GM12878 (cell line): ENCODE measurements around the gene RBM44. TPM values are rescaled to one million over a fixed set of nuclear protein-coding genes. Genes with fewer than 3 reads are reported as not detected.

ENCODE experiments used
- ATAC-seq: fragments of 200-7000 bp; cut with Tn5 transposase; 3 replicates; pipeline ENCODE4 v1.9.1; 2020; ENCODE audit warnings: mild to moderate bottlenecking, moderate library complexity
- BruUV-seq: library from RNA; stranded (reverse); fragments of 400-500 nt; replicated peaks from 2 replicates; lab custom pipeline; 2021; lab: Mats Ljungman, UMichigan
- CTCF ChIA-PET: fragments of 300-600 bp; sonication (Branson Sonifier 250); formaldehyde crosslinking; extraction: SDS; loops from one replicate; lab custom pipeline; 2021; ENCODE audit warnings: inconsistent platforms; lab: Yijun Ruan, JAX
- POLR2A ChIA-PET: fragments of 350-600 bp; formaldehyde crosslinking; extraction: SDS; loops from one replicate; lab custom pipeline; 2021; ENCODE audit warnings: inconsistent platforms; lab: Charles Lee
- RAD21 ChIA-PET: fragments of 300-600 bp; sonication (Branson Sonifier 250); formaldehyde crosslinking; loops from one replicate; lab custom pipeline; 2023; ENCODE audit warnings: antibody characterized with exemption; ENCODE audit not compliant: unreplicated experiment; lab: Charles Lee
- SMC1A ChIA-PET: fragments of 300-600 bp; sonication (Branson Sonifier 250); formaldehyde crosslinking; loops from one replicate; lab custom pipeline; 2023; ENCODE audit not compliant: unreplicated experiment, uncharacterized antibody; lab: Charles Lee
- DNase-seq: peaks from one replicate; pipeline ENCODE4 v3.0.0-alpha.2; 2011; ENCODE audit warnings: low read depth, low spot score
- FAIRE-seq: peaks from 3 replicates; lab custom pipeline; 2011; peaks lifted over from hg19 to GRCh38; lab: Jason Lieb, UNC
- H2AFZ ChIP-seq: 2 replicates; pipeline ENCODE4 v1.6.0; 2011; ENCODE audit warnings: low read depth, low read length, control low read depth; ENCODE audit not compliant: control insufficient read depth
- H3K27ac ChIP-seq: 2 replicates; pipeline ENCODE4 v1.5.1; 2011; ENCODE audit warnings: control low read depth; ENCODE audit not compliant: control insufficient read depth, insufficient read depth
- H3K27me3 ChIP-seq, 2 experiments: replicated peaks in 1 of 2; 2 replicates each; pipeline versions ENCODE4 v1.6.0 to v1.6.1; 2011; ENCODE audit warnings: low read length in 1 of 2; ENCODE audit not compliant: control insufficient read depth in 2 of 2, insufficient read depth in 2 of 2
- H3K36me3 ChIP-seq, 2 experiments: 2 replicates each; pipeline ENCODE4 v1.5.1; 2011; ENCODE audit warnings: low read length in 1 of 2; ENCODE audit not compliant: control insufficient read depth in 2 of 2, insufficient read depth in 2 of 2
- H3K4me1 ChIP-seq: 2 replicates; pipeline ENCODE4 v1.6.1; 2011; ENCODE audit warnings: mild to moderate bottlenecking, low read length, moderate library complexity, mixed read lengths; ENCODE audit not compliant: control insufficient read depth, insufficient read depth
- H3K4me2 ChIP-seq: 2 replicates; pipeline ENCODE4 v1.6.0; 2011; ENCODE audit warnings: control low read depth; ENCODE audit not compliant: control insufficient read depth, insufficient read depth
- H3K4me3 ChIP-seq: fragments of 200-600 bp; sonication (generic); 2 replicates; pipeline ENCODE4 v1.5.1; 2016
- H3K79me2 ChIP-seq: 2 replicates; pipeline ENCODE4 v1.6.0; 2011; ENCODE audit warnings: low read length; ENCODE audit not compliant: control insufficient read depth, insufficient read depth
- H3K9ac ChIP-seq: 2 replicates; pipeline ENCODE4 v1.8.0; 2011; ENCODE audit warnings: low read length, control low read depth, mixed read lengths; ENCODE audit not compliant: control insufficient read depth, insufficient read depth
- H3K9me3 ChIP-seq: replicated peaks from 3 replicates; pipeline ENCODE4 v1.5.1; 2011; ENCODE audit warnings: mild to moderate bottlenecking, low read length; ENCODE audit not compliant: control insufficient read depth, insufficient read depth
- H4K20me1 ChIP-seq: 2 replicates; pipeline ENCODE4 v1.6.0; 2011; ENCODE audit not compliant: control insufficient read depth, insufficient read depth
- CTCF ChIP-seq, 3 experiments: IDR thresholded peaks in 2 of 3; conservative IDR thresholded peaks in 1 of 3; 2 replicates each; pipeline ENCODE4 v1.5.1; 2011; ENCODE audit warnings: low read depth in 3 of 3, low read length in 3 of 3, mild to moderate bottlenecking in 3 of 3, control low read depth in 2 of 3, moderate library complexity in 2 of 3, inconsistent platforms in 1 of 3, mixed read lengths in 1 of 3; ENCODE audit not compliant: control insufficient read depth in 2 of 3, insufficient read depth in 1 of 3; ENCODE audit errors: extremely low read depth in 1 of 3
- E4F1 ChIP-seq: fragments of 450-650 bp; IDR thresholded peaks from 2 replicates; pipeline ENCODE4 v1.6.1; 2018; ENCODE audit warnings: borderline replicate concordance, mild to moderate bottlenecking; ENCODE audit not compliant: partially characterized antibody
- HDAC2 ChIP-seq: fragments of 200-600 bp; sonication (generic); IDR thresholded peaks from 2 replicates; pipeline ENCODE4 v1.6.1; 2017
- IRF3 ChIP-seq: fragments of 450-650 bp; IDR thresholded peaks from 2 replicates; pipeline ENCODE4 v1.6.1; 2014; ENCODE audit warnings: mild to moderate bottlenecking
- NFYA ChIP-seq: IDR thresholded peaks from 2 replicates; pipeline ENCODE4 v1.6.1; 2011; ENCODE audit warnings: low read depth, mild to moderate bottlenecking, low read length, improper control_type of control experiment, borderline replicate concordance
- PBX3 ChIP-seq: IDR thresholded peaks from 2 replicates; pipeline ENCODE4 v1.6.1; 2011; ENCODE audit warnings: mild to moderate bottlenecking, low read depth, low read length, moderate library complexity; ENCODE audit not compliant: insufficient replicate concordance
- POU2F2 ChIP-seq: IDR thresholded peaks from 3 replicates; pipeline ENCODE4 v1.6.1; 2011; ENCODE audit warnings: low read depth, mild to moderate bottlenecking, low read length, borderline replicate concordance
- SMAD5 ChIP-seq: IDR thresholded peaks from 2 replicates; pipeline ENCODE4 v1.6.1; 2016; ENCODE audit warnings: antibody characterized with exemption, low read depth
- ZZZ3 ChIP-seq: IDR thresholded peaks from 2 replicates; pipeline ENCODE4 v1.6.1; 2011; ENCODE audit warnings: low read depth; ENCODE audit not compliant: control insufficient read depth, insufficient read length
- WGBS: methylation state at CpG from one replicate; pipeline ENCODE4 v1.1.6; 2016; ENCODE audit warnings: low lambda C conversion rate; ENCODE audit not compliant: insufficient replicate concordance, insufficient coverage; ENCODE audit errors: missing lambda C conversion rate; 5-methylcytosine and 5-hydroxymethylcytosine counted together
- in situ Hi-C: fragments of 300-500 bp; cut with MboI; formaldehyde crosslinking; loops from 9 replicates; pipeline ENCODE4 v1.14.3; 2018; ENCODE audit warnings: mixed read lengths
- intact Hi-C: fragments of 100-400 bp; cut with micrococcal nuclease; formaldehyde crosslinking; loops from one replicate; pipeline ENCODE4 v1.14.2; 2022; ENCODE audit not compliant: unreplicated experiment
- polyA plus RNA-seq, 11 experiments: library from polyadenylated mRNA; depleted of rRNA in 4 of 11; unstranded in 6 of 11; stranded (reverse) in 5 of 11; fragments of >200 nt; fragmentation: Nextera tagmentation in 4 of 11; fragmentation: Illumina TruSeq in 1 of 11; extraction: Ambion mirVana in 4 of 11; extraction: Trizol in 1 of 11; gene quantifications; 1 replicate in 1 of 11; 2 replicates in 10 of 11; pipeline versions ENCODE4 v1.2.1 to v1.2.3, GENCODE V29; 2011 to 2016; ENCODE audit warnings: inconsistent platforms in 2 of 11, missing spikeins in 2 of 11, low read depth in 1 of 11
- total RNA-seq, 4 experiments: library from RNA; depleted of rRNA in 3 of 4; stranded (reverse); fragments of >200 nt in 3 of 4; fragmentation: Illumina TruSeq in 1 of 4; extraction: Trizol in 1 of 4; gene quantifications; 2 replicates each; pipeline versions ENCODE4 v1.2.1 to v1.2.3, GENCODE V29; 2013 to 2021
- TF ChIP-seq, protein P1 (sequence below): IDR thresholded peaks from 2 replicates; pipeline ENCODE4 v1.6.1; 2011; ENCODE audit warnings: borderline replicate concordance, low read depth, mild to moderate bottlenecking, moderate library complexity, mixed read lengths, low read length; ENCODE audit not compliant: insufficient read depth; ENCODE audit errors: extremely low read length

RBM44 gene
- total and polyA plus RNA-seq, 10 of the 15 experiments (the other 5 are each of a cell fraction or from before 2014, with no cell fraction given), result 0.14 to 1.4 (median 0.62) TPM; not detected in 1

- no TSS peak for BruUV-seq
- H4K20me1 ChIP-seq, result no peaks in the 10 kb centered on the region
- no peaks in the 10 kb centered on the region for H3K36me3 ChIP-seq
- no peaks in the 10 kb centered on the region for H3K27me3 ChIP-seq
- CTCF ChIA-PET, result interaction anchor here (0.6 kb wide), 1 partner anchor 489 kb away, joined by 3 read pairs; no protein-coding TSS in a partner anchor
- 61% methylated on average over 21 of the region's 21 CpGs for WGBS
- no peak for DNase-seq
- intact Hi-C loops, result no loop called here
- no peak for ATAC-seq
- peaks cover 5% of the 10 kb centered on the region for H3K4me1 ChIP-seq
- H3K4me2 ChIP-seq, result 0 out of 2 replicates have a peak overlapping the region, but pooled peaks have one; percentile 25
- in situ Hi-C loops, result no loop called here
- no peak overlapping the region for H3K27ac ChIP-seq
- RAD21 ChIA-PET, result interaction anchor here (1.1 kb wide), 1 partner anchor 394 kb away, joined by 4 read pairs; no protein-coding TSS in a partner anchor
- POLR2A ChIA-PET, result no interaction called here
- H3K79me2 ChIP-seq, result no peaks in the 10 kb centered on the region
- no peaks in the 10 kb centered on the region for H3K9me3 ChIP-seq
- H3K9ac ChIP-seq, result no peak overlapping the region
- H2AFZ ChIP-seq, result no peak overlapping the region
- H3K4me3 ChIP-seq, result no peak overlapping the region
- SMC1A ChIA-PET, result no interaction called here
- FAIRE-seq, result no peak
- TF ChIP-seq HDAC2 (no peak), NFYA (no peak), POU2F2 (no peak), ZZZ3 (no peak), CTCF (IDR thresholded peaks at IDR 0.05 in 2 of 3, conservative IDR thresholded peaks at IDR 0.05 in 1 of 3; ENCODE audit: control insufficient read depth in 2 of 3, extremely low read depth in 1 of 3, insufficient read depth in 1 of 3, low read depth in 3 of 3, low read length in 3 of 3) (no peak), E4F1 (no peak), IRF3 (no peak), PBX3 (no peak), SMAD5 (no peak)
- TF ChIP-seq, protein P1, sequence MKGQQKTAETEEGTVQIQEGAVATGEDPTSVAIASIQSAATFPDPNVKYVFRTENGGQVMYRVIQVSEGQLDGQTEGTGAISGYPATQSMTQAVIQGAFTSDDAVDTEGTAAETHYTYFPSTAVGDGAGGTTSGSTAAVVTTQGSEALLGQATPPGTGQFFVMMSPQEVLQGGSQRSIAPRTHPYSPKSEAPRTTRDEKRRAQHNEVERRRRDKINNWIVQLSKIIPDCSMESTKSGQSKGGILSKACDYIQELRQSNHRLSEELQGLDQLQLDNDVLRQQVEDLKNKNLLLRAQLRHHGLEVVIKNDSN, result no peak
These were observed 70.9 kb downstream of the RBM44 start for GRCh38 chr2:237869343-237870102.
